Measurements from ENCODE around the gene TRIM14. TPM values are rescaled to one million over a fixed set of nuclear protein-coding genes. Genes with fewer than 3 reads are reported as not detected.
A peak's percentile ranks its signal among the peaks of the same experiment; 100 is the strongest.

Gene TRIM14
- total and polyA plus RNA-seq, 2 of the 13 experiments (the other 11 are each of a cell fraction or from before 2014, with no cell fraction given): 9.2 to 13.0 TPM

GRCh38 chr9:98066235-98066634 lies 52.8 kb downstream of the TRIM14 start:
- Histone ChIP-seq H3K79me2 (ENCODE audit: insufficient read depth, low read length) (peaks cover 27% of the 10 kb centered on the region), H3K27me3 (ENCODE audit: control insufficient read depth in 1 of 2, insufficient read depth in 2 of 2, low read length in 2 of 2) (no peaks in the 10 kb centered on the region), H3K4me3 (replicated peaks in 1 of 3; ENCODE audit: insufficient read depth in 1 of 3, low read depth in 2 of 3, low read length in 3 of 3) (no peak overlapping the region), H2AFZ (ENCODE audit: low read length) (no peak overlapping the region), H3K9ac (ENCODE audit: insufficient read depth, low read depth, low read length) (no peak overlapping the region), H4K20me1 (ENCODE audit: insufficient read depth, low read length) (peaks cover 3% of the 10 kb centered on the region; the same call in 1 of the 2 replicates), H3K4me2 (ENCODE audit: low read depth, low read length) (no peak overlapping the region), H3K9me3 (ENCODE audit: low read length) (no peaks in the 10 kb centered on the region), H3K27ac (ENCODE audit: extremely low read length, insufficient read depth, low read length) (no peak overlapping the region), H3K4me1 (ENCODE audit: insufficient read depth, low read length) (no peaks in the 10 kb centered on the region), H3K36me3 (replicated peaks in 1 of 2; ENCODE audit: control insufficient read depth in 1 of 2, insufficient read depth in 2 of 2, low read length in 2 of 2) (peaks cover 19 to 72% of the 10 kb centered on the region in 2 experiments)
- in situ Hi-C loops (cut with HindIII; ENCODE audit: extremely low pct_ligation_motif_present, low pct_unique_long_range_greater_than_20kb) (no loop called here), intact Hi-C loops (cut with micrococcal nuclease; ENCODE audit: unreplicated experiment) (no loop called here)
- TF ChIP-seq ZNF33B (CRISPR knock-in tag; IDR thresholded peaks at IDR 0.05) (no peak), ATF7 (IDR thresholded peaks at IDR 0.05) (peak; percentile 72), ATF7 (CRISPR knock-in tag; IDR thresholded peaks at IDR 0.05) (no peak), MXI1 (IDR thresholded peaks at IDR 0.05; ENCODE audit: borderline replicate concordance, low read depth, low read length) (no peak), CREB1 (IDR thresholded peaks at IDR 0.05) (peak; percentile 10; the same call in 1 of the 2 replicates), CREB1 (CRISPR knock-in tag; IDR thresholded peaks at IDR 0.05) (no peak)
- DNase-seq (ENCODE audit: low spot score): no peak
- FAIRE-seq: no peak
- WGBS (ENCODE audit: low lambda C conversion rate): 75% methylated on average over 3 of the region's 3 CpGs
- BruUV-seq (replicated peaks): no TSS peak
- no peak for ATAC-seq
- ChIA-PET POLR2A (no interaction called here), CTCF (ENCODE audit: low intra/inter-chr PET ratio, low total read pairs) (no interaction called here)

- H3K27ac ChIP-seq (ENCODE audit: extremely low read length, insufficient read depth, low read length): no peak overlapping the region
- H4K20me1 ChIP-seq (ENCODE audit: insufficient read depth, low read length): peaks cover 3% of the 10 kb centered on the region; the same call in 1 of the 2 replicates
- no peak for FAIRE-seq
- H3K27me3 ChIP-seq (ENCODE audit: control insufficient read depth in 1 of 2, insufficient read depth in 2 of 2, low read length in 2 of 2): no peaks in the 10 kb centered on the region
- DNase-seq (ENCODE audit: low spot score): no peak
- H3K4me1 ChIP-seq (ENCODE audit: insufficient read depth, low read length): peaks cover 11% of the 10 kb centered on the region
- H3K9me3 ChIP-seq (ENCODE audit: low read length): no peaks in the 10 kb centered on the region
- H3K79me2 ChIP-seq (ENCODE audit: insufficient read depth, low read length): peaks cover 34% of the 10 kb centered on the region
- intact Hi-C loops (cut with micrococcal nuclease; ENCODE audit: unreplicated experiment) (no loop called here), in situ Hi-C loops (cut with HindIII; ENCODE audit: extremely low pct_ligation_motif_present, low pct_unique_long_range_greater_than_20kb) (no loop called here)
- TF ChIP-seq GLI4 (CRISPR knock-in tag; IDR thresholded peaks at IDR 0.05; ENCODE audit: borderline replicate concordance): no peak
- no peak for TF ChIP-seq ZNF709 (CRISPR knock-in tag; IDR thresholded peaks at IDR 0.05)
- TF ChIP-seq LBX2 (CRISPR knock-in tag; IDR thresholded peaks at IDR 0.05; ENCODE audit: borderline replicate concordance): no peak
- no peak for TF ChIP-seq RFXANK (CRISPR knock-in tag; IDR thresholded peaks at IDR 0.05)
- no peak for TF ChIP-seq ZNF567 (CRISPR knock-in tag; IDR thresholded peaks at IDR 0.05; ENCODE audit: borderline replicate concordance)
- no peak for TF ChIP-seq MXD3 (CRISPR knock-in tag; IDR thresholded peaks at IDR 0.05)
- no peak for TF ChIP-seq ZNF546 (CRISPR knock-in tag; conservative IDR thresholded peaks at IDR 0.05)
- peak; percentile 35; the same call in 1 of the 2 replicates for TF ChIP-seq ZNF629 (CRISPR knock-in tag; conservative IDR thresholded peaks at IDR 0.05)
- TF ChIP-seq ZBTB1 (CRISPR knock-in tag; IDR thresholded peaks at IDR 0.05; ENCODE audit: borderline replicate concordance): no peak
- no peak overlapping the region for H3K4me3 ChIP-seq (replicated peaks in 1 of 3; ENCODE audit: insufficient read depth in 1 of 3, low read depth in 2 of 3, low read length in 3 of 3)
- POLR2A ChIA-PET: no interaction called here
- H3K36me3 ChIP-seq (replicated peaks in 1 of 2; ENCODE audit: control insufficient read depth in 1 of 2, insufficient read depth in 2 of 2, low read length in 2 of 2): peaks cover 19 to 73% of the 10 kb centered on the region in 2 experiments
- WGBS (ENCODE audit: low lambda C conversion rate): 97% methylated on average over 8 of the region's 8 CpGs
- CTCF ChIA-PET (ENCODE audit: low intra/inter-chr PET ratio, low total read pairs): no interaction called here
- ATAC-seq: peak; percentile 28; the same call in 1 of the 3 replicates
- BruUV-seq (replicated peaks): no TSS peak
- no peak overlapping the region for H2AFZ ChIP-seq (ENCODE audit: low read length)
- no peak overlapping the region for H3K4me2 ChIP-seq (ENCODE audit: low read depth, low read length)
- H3K9ac ChIP-seq (ENCODE audit: insufficient read depth, low read depth, low read length): no peak overlapping the region
These were observed 54.2 kb downstream of the TRIM14 start for GRCh38 chr9:98064623-98065392.

All from HepG2 (cell line).